Jurkat, Clone E6-1 (cell line): ENCODE measurements around the gene KCNC1.

Source experiments
- DNase-seq: peaks from one replicate; pipeline ENCODE4 v3.0.0-alpha.2; 2011; ENCODE audit warnings: low read depth, low spot score
- H3K4me3 ChIP-seq: 2 replicates; pipeline ENCODE4 v1.5.1; 2011; ENCODE audit warnings: mild to moderate bottlenecking, low read length, control low read depth, moderate library complexity

KCNC1 gene

DNA sequence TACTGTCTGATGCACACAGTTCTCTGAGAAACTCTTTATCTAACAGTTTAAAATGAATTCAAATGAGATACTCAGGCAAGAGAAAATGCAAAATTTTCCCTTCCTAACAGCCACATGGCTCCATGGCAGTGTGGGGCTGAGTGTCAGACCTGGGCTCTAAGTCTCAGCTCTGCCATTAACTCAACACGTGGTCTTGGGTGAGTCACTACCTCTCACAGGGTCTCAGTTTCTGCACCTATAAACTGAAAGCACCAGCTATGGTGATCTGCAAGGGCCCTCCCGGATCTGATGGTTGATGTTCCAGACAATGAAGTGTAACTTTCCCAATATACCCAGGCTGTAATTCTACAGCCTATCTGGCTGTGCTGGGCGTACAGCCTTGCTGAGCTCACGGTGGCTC, 70.5 kb downstream of the KCNC1 start:
- no peak overlapping the region for H3K4me3 ChIP-seq
- DNase-seq, result no peak

DNA sequence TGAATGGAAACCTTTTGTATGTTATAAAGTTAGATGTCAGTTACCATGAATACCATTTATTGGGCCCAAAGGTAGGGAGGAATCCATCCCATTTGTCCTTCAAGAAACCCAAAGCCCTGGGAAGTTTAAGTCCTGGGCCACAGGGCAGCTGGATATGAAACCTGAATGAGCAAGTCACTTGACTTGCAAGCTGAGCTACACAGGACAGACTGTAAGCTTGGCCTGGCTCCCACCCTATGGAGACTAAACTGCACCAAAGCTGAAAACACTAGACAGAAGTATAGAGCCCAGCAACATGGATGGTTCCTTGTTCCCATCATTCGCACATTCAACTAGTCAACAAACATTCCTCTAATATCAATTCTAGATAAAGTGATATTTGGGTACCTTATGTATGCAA, 71.3 kb downstream of the KCNC1 start:
- no peak for DNase-seq
- H3K4me3 ChIP-seq, result no peak overlapping the region

DNA sequence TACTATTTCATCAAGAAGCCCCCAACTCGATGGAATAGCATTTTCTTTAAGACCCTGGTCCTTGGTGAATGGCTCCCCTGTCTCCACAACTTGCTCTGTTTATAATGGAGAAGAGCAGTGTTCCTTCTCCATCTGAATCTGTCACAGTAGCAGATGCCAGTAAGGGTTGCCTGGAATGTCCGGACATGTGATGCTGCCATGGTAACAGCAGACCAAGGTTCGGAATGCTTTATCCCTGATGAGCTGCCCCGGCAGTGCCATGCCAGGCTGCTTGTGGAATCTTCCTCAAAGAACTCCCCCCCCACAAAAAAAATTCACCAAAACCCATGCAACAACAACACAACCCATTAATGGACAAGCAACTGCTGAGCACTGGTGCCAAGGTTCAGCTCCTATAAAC, 72.5 kb downstream of the KCNC1 start:
- no peak for DNase-seq

DNA sequence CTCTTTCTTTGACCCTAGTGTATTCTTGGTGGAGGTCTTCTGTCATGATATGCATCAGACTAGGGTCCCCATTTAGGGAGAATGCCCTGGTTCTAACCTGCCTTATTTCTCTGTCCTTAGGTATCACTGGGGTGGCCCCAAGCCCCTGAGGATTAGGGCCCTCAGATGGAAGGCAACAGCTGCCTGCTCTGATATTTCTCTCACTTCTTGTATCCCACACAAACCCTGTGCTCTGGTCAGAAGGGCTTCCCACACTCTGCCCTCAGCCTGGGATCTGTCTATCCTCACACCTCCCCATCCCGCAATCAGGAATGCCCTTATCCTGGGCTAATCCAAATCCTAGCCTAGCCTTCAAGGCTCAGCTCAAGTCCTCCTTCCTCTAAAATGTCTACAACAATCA, 75.5 kb downstream of the KCNC1 start:
- no peak for DNase-seq
- no peak overlapping the region for H3K4me3 ChIP-seq

More for the DNA sequence above, 72.5 kb downstream of the KCNC1 start:
- no peak overlapping the region for H3K4me3 ChIP-seq

DNA sequence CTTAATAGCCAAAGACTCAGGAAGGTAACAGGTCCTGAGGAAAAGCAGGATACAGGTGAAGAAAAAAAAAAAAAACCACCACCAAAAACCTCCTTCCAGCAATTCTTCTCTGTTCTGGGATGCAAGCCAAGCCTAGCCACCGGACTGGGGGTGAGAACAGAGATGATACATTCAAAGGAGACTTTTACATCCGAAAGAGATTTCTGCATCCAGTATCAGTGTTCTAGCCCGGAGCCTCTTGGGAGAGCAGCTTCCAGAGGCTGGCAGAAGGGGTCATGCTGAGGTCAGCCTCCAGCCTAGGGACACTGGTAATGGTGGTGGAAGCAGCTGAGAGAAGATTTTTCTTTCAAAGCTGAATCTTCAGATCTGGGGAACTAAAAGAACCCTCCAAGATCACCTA, 76.2 kb downstream of the KCNC1 start:
- H3K4me3 ChIP-seq, result no peak overlapping the region
- DNase-seq, result no peak

GRCh38 chr11:17811352-17811751, 76.8 kb downstream of the KCNC1 start:
- DNase-seq, result no peak
- no peak overlapping the region for H3K4me3 ChIP-seq

DNA sequence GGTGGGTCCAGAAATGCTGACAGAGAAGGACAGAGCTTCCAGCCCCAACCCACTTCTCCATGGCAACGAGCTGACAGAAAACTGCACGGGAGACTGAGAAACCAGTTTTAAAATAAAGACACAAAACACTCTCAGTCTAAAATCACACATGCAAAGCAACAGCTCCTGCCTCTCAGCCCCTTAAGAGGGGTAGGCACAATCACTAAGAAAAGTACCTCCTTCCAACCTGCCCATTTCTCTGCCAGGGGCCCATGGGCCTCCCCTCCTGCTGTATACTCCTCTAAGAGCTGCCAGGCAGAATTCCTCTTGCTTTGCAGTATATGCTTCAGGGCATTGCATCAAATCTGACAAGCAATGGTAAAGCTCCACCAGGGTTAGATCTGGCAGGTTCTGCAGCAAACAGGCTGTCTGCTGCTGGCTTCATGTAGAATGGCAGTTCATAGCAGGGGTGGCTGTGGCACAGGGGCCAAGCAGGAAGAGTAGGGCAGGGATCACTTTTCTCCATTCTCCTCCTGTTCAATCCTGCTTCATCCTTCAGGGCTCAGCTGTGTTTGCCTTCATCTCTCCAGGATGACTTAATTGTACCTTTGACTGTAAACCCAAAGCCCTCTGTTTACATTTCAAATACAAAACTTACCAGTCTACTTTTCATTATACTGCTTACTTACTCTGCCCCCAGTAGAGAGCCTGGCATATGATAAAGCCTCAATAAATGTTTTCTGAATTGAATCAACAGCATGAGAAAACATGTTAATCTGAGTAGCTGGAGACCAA, 77.7 kb downstream of the KCNC1 start:
- no peak for DNase-seq

GRCh38 chr11:17812865-17813187, 78.2 kb downstream of the KCNC1 start:
- H3K4me3 ChIP-seq, result no peak overlapping the region
- no peak for DNase-seq

More for the DNA sequence above, 77.7 kb downstream of the KCNC1 start:
- H3K4me3 ChIP-seq, result no peak overlapping the region

DNA sequence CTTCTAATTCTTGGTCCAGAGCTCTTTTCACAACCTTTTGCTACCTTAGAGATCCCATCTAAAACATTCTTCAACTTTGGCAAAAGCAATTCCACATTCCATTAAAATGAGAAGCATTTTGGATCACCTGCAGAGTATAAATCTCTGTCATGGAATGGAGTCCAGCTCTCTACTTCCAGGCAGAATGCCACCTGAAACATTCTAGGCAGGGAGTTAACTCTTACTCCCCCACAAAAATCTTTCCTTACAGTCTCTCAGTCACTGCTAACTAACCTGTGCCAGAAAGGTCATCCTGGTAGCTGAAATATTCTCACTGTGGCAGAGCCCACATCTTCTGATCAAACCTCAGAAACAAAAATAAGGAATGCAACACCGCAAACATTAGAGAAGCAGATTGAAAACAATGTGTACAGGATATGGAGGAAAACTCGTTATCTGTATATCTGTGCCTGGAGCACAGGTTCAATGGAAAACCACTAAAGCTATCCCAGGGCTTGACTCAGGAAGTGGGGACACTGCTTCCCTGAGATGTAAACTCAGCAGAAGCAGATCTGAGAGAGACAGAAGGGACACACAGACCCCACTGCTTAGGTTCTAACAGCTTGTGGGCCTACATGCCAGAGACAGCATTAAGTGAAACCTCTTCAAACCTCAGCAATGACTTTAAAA, 78.9 kb downstream of the KCNC1 start:
- no peak overlapping the region for H3K4me3 ChIP-seq
- no peak for DNase-seq

DNA sequence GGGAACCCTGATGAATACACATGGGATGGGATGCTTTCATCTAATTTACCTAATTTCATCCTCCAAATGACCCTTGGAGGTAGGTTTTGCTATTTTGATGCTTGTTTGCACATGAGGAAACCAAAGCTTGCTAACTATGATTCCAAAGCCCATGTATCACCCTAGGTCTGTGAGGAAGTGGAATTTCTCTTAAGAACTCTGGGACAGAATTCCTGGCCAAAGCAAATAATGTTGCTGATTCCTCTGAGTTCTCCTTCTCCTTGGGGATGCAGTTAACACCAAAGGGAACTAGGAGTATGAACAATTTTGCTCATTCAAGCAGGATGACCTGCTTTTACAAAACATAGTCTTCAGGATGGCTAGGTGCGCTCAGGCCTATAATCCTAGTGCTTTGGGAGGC, 80.0 kb downstream of the KCNC1 start:
- DNase-seq, result no peak
- H3K4me3 ChIP-seq, result no peak overlapping the region

DNA sequence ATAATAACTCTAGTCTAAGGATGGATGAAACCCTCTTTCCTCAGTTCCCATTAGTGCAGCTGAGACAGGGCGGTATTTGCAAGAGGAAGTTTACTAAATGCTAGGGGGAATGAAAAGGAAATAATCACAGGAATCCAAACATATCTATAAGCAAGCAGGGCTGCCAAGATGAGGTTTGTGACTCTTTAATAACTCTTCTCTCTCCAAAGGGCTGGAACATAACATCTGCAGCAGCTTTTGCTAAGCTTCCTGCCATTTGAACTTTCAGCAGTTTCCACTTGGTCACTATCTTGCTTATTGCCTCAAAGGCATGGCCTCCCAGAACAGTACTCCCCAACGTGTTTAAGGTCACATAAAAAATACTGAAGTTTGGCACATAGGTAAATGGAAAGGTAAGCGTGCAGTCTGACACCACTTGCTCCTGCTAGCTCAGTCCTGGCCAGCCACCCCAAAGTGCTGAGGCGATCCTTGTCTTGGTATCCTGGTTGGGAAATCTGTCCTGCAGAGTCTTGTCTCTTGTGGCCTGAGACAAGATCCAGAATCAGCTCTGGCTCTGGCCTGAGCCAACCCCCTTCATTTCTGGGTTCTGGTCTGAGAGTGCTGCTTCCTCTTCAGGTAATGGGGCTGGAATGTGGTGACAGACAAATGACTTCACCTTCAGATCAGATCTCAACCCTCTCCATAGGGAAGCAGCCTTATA, 81.8 kb downstream of the KCNC1 start:
- no peak for DNase-seq
- no peak overlapping the region for H3K4me3 ChIP-seq

DNA sequence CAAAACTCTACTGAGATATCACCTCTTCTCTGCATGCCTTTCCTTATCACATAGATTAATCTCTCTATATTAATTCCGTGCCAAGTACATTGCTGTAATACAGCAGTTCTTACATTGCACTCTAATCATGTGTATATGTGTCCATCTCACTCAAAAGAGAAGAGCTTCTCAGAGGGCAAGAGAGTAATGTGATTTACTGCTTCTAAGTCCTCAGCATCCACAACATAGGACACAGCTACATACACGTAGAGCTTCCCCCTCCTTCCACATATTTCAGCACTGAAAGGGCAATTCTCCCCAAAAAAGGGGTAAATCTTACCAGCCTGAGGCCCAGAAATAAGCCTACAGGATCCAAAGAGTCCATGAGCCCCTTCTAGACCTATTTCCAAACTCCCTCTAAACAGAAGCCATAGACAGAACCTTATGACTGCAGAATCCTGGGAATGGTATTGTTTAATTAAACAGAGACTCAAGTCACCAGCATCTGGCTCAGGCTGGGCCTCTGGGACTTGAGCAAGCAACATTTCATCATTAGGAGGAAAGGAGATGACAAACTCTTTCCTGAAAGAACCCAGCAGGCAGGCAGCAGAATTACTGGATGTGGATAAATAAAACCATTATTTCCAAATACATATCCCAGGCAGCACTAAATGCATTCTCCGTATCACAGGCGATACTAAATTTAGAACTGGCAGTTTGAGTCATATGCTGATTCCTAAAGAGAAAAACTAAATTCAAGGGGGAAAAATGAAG, 87.2 kb downstream of the KCNC1 start:
- no peak overlapping the region for H3K4me3 ChIP-seq
- no peak for DNase-seq

- no peak for DNase-seq
- H3K4me3 ChIP-seq, result no peak overlapping the region
Measured at GRCh38 chr11:17822401-17822781, 87.8 kb downstream of the KCNC1 start.

DNA sequence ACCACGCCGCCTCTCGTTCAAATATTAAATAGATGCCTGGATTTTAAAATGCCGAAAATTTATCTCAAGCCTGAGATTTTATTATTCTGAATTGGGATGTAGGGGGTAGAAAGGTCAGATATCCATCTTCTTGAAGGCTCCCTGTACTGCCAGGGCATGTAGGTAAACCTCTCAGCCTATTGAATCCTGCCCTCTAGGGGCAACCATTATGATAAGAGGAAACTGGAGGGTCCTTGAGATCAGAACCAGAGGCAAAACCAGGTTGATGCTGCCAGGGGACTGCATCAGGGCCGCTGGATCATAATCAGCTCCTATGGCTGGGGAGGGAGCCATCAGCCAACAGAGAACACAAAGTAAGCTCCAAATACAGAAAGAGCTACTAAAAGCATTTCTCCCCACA, 92.4 kb downstream of the KCNC1 start:
- DNase-seq, result no peak
- H3K4me3 ChIP-seq, result no peak overlapping the region

DNA sequence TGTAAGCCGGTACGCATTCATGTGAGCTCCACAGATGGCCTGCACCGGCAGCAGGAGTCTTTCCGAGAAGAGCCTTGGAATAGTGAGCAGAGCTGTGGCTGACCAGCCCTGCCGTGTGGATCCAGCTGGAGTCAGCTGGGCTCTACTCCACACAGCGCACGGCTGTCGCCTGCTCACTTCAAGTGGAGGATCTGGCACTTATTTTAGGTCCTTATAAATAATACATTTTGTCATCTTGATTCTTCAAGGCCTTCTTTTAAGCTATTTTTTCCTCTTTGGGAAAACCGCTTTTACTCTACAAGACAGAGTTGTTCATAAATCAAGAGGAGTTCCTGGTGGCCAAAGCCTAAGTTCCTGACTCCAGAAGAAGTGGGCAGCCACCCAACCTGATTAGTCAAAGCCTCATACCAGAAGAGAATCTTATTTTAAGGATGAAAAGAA, 93.8 kb downstream of the KCNC1 start:
- H3K4me3 ChIP-seq, result no peak overlapping the region

DNA sequence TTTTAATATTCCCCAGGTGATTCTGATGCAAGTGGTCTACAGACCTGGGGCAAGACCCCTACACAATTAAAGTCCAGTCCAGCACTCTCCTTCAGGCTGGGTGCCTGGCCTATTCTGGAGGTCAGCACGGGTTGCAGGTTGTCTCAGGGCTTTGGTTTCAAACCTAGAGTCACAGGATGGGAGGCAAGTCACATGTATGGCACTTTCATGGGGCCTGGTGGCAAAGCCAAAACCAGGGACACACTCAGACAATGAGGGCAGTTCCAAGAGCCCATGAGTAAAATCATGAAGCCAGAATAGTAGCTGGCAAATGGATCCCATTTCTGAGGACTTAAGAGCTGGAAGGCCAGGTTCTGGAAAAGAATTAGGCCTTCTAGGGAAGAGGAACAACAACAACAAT, 96.6 kb downstream of the KCNC1 start:
- no peak for DNase-seq

More for the DNA sequence above, 93.8 kb downstream of the KCNC1 start:
- no peak for DNase-seq

GRCh38 chr11:17831883-17832282, 97.3 kb downstream of the KCNC1 start:
- no peak for DNase-seq

More for the DNA sequence above, 96.6 kb downstream of the KCNC1 start:
- H3K4me3 ChIP-seq, result no peak overlapping the region

More at GRCh38 chr11:17831883-17832282, 97.3 kb downstream of the KCNC1 start:
- no peak overlapping the region for H3K4me3 ChIP-seq
